ENCODE results near the gene CERK.
A peak's percentile ranks its signal among the peaks of the same experiment; 100 is the strongest.

Gene CERK

GRCh38 chr22:46749682-46750529 lies 11.9 kb upstream of the CERK start:
- DNase-seq (ENCODE audit: low read depth in 1 of 2, low spot score in 1 of 2), result no peak

GRCh38 chr22:46748908-46749675 lies 11.0 kb upstream of the CERK start:
- DNase-seq (ENCODE audit: low read depth in 1 of 2, low spot score in 1 of 2), result peak in 1 of 2 donors; percentile 47

GRCh38 chr22:46748206-46748907 lies 10.3 kb upstream of the CERK start:
- DNase-seq (ENCODE audit: low read depth in 1 of 2, low spot score in 1 of 2), result no peak

- DNase-seq (ENCODE audit: low read depth in 1 of 2, low spot score in 1 of 2), result no peak
Measured at GRCh38 chr22:46747646-46748045, 9.6 kb upstream of the CERK start.

- DNase-seq (ENCODE audit: low read depth in 1 of 2, low spot score in 1 of 2), result no peak
Measured at GRCh38 chr22:46746620-46747019, 8.6 kb upstream of the CERK start.

- no peak for DNase-seq (ENCODE audit: low read depth in 1 of 2, low spot score in 1 of 2)
Measured at GRCh38 chr22:46746192-46746591, 8.1 kb upstream of the CERK start.

GRCh38 chr22:46744581-46744980 lies 6.5 kb upstream of the CERK start:
- no peak for DNase-seq (ENCODE audit: low read depth in 1 of 2, low spot score in 1 of 2)

GRCh38 chr22:46742576-46743221 lies 4.6 kb upstream of the CERK start:
- DNase-seq (ENCODE audit: low read depth in 1 of 2, low spot score in 1 of 2), result no peak

GRCh38 chr22:46741974-46742519 lies 4.0 kb upstream of the CERK start:
- DNase-seq (ENCODE audit: low read depth in 1 of 2, low spot score in 1 of 2), result no peak

GRCh38 chr22:46740910-46741780 lies 3.1 kb upstream of the CERK start:
- no peak for DNase-seq (ENCODE audit: low read depth in 1 of 2, low spot score in 1 of 2)

- no peak for DNase-seq (ENCODE audit: low read depth in 1 of 2, low spot score in 1 of 2)
Measured at GRCh38 chr22:46739094-46739870, 1.2 kb upstream of the CERK start.

GRCh38 chr22:46738647-46739093 lies 618 bp upstream of the CERK start:
- no peak for DNase-seq (ENCODE audit: low read depth in 1 of 2, low spot score in 1 of 2)

GRCh38 chr22:46737105-46737975 lies 712 bp downstream of the CERK start:
- peak in 1 of 2 donors; percentile 32 for DNase-seq (ENCODE audit: low read depth in 1 of 2, low spot score in 1 of 2)

- DNase-seq (ENCODE audit: low read depth in 1 of 2, low spot score in 1 of 2), result no peak
Measured at GRCh38 chr22:46736705-46737104, 1.3 kb downstream of the CERK start.

- DNase-seq (ENCODE audit: low read depth in 1 of 2, low spot score in 1 of 2), result no peak
Measured at GRCh38 chr22:46735747-46736608, 2.1 kb downstream of the CERK start.

GRCh38 chr22:46734830-46735453 lies 3.1 kb downstream of the CERK start:
- DNase-seq (ENCODE audit: low read depth in 1 of 2, low spot score in 1 of 2), result peak in 1 of 2 donors; percentile 41

Data from activated CD4-positive, alpha-beta T cell treated with anti-CD3 and anti-CD28 coated beads, Interleukin-2, amount 50 U/mL, for 24 hours (primary cell).